Measurements from ENCODE around the gene PTCHD1.

Gene PTCHD1

DNA sequence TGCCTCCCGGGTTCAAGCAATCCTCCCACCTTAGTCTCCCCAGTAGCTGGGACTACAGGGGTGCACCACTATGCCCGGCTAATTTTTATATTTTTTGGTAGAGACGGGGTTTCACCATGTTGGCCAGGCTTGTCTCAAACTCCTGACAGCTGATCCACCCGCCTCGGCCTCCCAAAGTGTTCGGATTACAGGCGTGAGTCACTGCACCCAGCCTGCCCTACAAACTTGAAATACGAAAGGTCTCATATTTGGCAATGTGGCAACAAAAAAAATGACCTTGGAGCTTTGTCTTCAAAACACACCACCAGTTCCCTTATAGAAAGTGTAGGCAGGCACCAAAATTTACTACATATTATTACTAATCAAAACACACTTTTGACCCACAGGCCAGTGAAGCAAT is 22.9 kb upstream of the PTCHD1 start:
- H3K4me3 ChIP-seq (ENCODE audit: control insufficient read depth, low read depth, low read length) = no peak overlapping the region
- no peak for DNase-seq (ENCODE audit: low read depth)
- TF ChIP-seq, protein P1, sequence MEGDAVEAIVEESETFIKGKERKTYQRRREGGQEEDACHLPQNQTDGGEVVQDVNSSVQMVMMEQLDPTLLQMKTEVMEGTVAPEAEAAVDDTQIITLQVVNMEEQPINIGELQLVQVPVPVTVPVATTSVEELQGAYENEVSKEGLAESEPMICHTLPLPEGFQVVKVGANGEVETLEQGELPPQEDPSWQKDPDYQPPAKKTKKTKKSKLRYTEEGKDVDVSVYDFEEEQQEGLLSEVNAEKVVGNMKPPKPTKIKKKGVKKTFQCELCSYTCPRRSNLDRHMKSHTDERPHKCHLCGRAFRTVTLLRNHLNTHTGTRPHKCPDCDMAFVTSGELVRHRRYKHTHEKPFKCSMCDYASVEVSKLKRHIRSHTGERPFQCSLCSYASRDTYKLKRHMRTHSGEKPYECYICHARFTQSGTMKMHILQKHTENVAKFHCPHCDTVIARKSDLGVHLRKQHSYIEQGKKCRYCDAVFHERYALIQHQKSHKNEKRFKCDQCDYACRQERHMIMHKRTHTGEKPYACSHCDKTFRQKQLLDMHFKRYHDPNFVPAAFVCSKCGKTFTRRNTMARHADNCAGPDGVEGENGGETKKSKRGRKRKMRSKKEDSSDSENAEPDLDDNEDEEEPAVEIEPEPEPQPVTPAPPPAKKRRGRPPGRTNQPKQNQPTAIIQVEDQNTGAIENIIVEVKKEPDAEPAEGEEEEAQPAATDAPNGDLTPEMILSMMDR (conservative IDR thresholded peaks at IDR 0.05; ENCODE audit: control insufficient read depth, insufficient read depth, low read depth, low read length) = no peak

DNA sequence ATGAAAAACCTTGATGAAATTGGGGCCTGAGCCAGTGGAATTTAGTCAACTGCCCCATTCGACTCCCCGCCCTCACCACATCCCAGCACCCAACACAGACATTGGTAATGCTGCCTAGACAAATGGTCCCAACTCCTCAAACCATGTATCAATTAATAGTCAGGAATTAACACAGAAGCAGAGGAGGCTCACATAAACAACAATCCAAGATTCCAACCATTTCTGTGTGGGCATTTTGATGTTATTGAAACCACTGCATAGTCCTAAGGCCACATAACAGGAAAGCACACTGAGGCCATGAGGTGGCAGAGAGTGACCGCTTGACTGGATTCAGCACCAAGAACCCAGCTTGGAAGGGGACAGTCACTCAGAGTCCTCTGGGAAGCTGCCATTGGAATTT is 22.5 kb upstream of the PTCHD1 start:
- TF ChIP-seq, protein P1 (conservative IDR thresholded peaks at IDR 0.05; ENCODE audit: control insufficient read depth, insufficient read depth, low read depth, low read length) = no peak
- no peak for DNase-seq (ENCODE audit: low read depth)
- H3K4me3 ChIP-seq (ENCODE audit: control insufficient read depth, low read depth, low read length) = no peak overlapping the region

DNA sequence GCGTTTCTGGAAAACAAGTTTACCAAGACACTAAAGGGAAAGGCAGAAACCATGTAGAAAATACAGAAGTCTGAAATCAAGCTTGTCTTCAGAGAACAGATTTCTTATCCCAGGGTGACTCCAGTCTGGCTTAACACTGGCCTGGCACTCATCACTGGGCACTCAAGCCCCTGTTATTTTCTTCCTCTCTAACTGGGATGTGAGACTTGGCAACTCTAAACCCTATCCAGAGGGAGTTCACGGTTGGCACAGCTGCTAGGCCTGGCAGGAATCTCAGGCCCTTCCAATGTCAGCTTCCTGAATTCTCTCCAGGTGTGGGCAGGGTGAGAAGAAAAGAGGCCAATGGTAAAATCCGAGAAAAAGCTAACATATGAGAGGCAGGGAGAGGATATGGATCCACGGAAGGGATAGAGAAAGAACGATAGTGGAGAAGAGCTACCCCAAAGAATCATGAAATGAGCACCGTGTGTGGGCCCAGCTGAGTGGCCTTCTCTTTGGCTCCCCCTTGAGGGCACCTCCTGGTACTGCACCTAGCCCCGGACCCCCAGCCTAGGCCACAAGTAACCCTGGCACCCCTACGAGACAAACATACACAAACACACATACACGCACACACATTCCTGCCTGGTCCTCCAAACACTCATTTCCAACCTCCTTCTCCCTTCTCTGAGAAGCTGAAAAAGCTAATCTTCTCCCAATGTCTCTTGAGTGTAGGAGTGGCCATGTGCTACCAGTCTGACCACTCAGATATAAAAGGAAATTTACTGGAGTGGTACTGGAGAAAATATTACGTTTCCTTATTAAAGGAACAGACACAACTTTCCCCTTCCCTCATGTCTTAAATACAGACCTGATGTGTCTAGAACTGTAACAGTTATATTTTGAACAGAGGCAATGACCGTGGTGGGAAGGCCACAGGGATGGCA is 16.6 kb upstream of the PTCHD1 start:
- TF ChIP-seq, protein P1 (conservative IDR thresholded peaks at IDR 0.05; ENCODE audit: control insufficient read depth, insufficient read depth, low read depth, low read length) = peak; percentile 65
- H3K4me3 ChIP-seq (ENCODE audit: control insufficient read depth, low read depth, low read length) = no peak overlapping the region
- peak; percentile 6 for DNase-seq (ENCODE audit: low read depth)

DNA sequence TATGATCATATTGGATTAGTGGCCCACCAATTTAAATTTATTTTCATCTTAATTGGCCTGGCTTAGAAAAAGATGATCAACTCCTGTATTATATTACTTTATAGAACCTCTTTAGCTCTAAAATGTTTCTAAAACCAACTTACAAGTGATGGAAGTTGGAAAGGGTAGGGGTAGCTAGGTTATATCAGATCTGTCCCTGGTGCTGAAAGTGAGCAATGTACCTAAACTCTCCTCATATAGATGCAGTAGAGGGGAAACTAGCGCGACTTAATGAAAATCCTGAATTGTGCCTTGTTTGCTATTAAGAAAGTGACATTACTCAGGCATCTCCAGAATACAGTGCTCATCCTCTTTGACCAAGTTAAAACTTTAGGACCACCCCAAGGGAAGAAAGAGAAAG is 7.5 kb upstream of the PTCHD1 start:
- TF ChIP-seq, protein P1 (conservative IDR thresholded peaks at IDR 0.05; ENCODE audit: control insufficient read depth, insufficient read depth, low read depth, low read length) = no peak
- no peak overlapping the region for H3K4me3 ChIP-seq (ENCODE audit: control insufficient read depth, low read depth, low read length)
- DNase-seq (ENCODE audit: low read depth) = no peak

DNA sequence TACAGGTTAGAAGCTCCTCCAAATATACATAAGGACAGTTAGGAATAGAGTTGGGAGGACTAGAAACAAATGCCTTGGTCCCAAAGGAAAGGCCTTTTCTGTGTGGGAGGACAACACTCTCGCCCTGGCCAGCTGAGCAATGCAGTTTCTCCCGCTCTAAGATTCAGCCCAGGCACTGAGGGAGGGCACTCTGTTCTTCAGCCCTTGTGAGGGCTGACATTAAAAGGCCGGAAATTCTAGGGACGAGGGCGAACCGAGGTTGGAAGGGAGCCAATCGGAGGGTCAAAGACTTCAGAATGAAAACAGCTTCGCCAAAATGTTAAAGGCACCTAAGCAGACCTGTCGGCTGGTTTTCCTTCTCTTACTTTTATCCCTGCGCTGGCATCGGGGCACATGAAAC is 2.9 kb upstream of the PTCHD1 start:
- no peak for DNase-seq (ENCODE audit: low read depth)
- TF ChIP-seq, protein P1 (conservative IDR thresholded peaks at IDR 0.05; ENCODE audit: control insufficient read depth, insufficient read depth, low read depth, low read length) = no peak
- H3K4me3 ChIP-seq (ENCODE audit: control insufficient read depth, low read depth, low read length) = no peak overlapping the region

DNA sequence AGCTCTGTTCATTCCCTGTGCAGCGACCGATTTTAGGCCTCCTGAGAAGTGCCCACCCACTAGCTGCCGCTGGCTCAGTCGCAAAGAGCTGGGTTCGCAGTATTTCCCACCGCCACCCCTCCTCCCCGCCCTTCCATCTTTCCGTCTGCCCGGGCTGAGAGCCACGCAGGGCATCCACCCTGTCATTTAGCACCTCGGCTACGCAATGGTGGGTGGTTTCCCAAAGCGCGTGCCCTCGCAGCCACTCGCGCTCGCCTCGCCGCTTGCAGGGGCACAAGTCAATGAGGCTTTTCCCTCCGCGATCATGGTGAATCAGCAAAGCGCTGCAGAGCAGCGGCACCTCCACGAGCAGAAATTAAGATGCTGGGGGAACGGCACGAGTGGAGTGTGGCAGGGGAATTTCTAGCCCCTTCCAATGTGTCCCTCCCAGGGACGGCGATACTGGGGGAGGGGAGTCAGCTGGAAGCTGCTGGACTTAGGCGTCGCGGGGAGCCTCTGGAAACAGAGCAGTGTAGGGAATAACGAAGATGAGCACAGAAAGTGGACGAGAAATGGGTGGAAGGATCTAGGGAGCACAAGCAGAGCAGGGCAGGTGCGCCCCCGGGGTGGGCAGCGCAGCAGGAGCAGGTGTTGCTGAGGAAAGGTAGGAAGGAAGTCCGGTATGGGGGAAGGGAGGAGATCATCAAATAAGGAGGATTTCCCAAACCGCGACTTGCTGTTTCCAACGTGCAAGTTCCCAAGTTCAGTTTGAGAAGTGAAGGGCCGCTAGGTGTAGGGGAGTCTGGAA is 2.4 kb upstream of the PTCHD1 start:
- TF ChIP-seq, protein P1 (conservative IDR thresholded peaks at IDR 0.05; ENCODE audit: control insufficient read depth, insufficient read depth, low read depth, low read length) = no peak
- H3K4me3 ChIP-seq (ENCODE audit: control insufficient read depth, low read depth, low read length) = no peak overlapping the region
- DNase-seq (ENCODE audit: low read depth) = no peak
